Retinal pigment epithelial cell (primary cell): ENCODE data around the gene CYFIP1.

Source experiments
- DNase-seq: peaks from one replicate; pipeline ENCODE4 v3.0.0-alpha.2; 2010; ENCODE audit warnings: low read depth
- H3K4me3 ChIP-seq: 2 replicates; pipeline ENCODE4 v1.5.1; 2011; ENCODE audit warnings: mild to moderate bottlenecking, low read length, control low read depth, moderate library complexity
- CTCF ChIP-seq: conservative IDR thresholded peaks from 2 replicates; pipeline ENCODE4 v1.5.1; 2011; ENCODE audit warnings: low read depth, low read length, control low read depth, inconsistent platforms

The CYFIP1 gene

GRCh38 chr15:22979238-22980188 lies 655 bp downstream of the CYFIP1 start:
- no peak for DNase-seq
- no peak for TF ChIP-seq CTCF
- H3K4me3 ChIP-seq: peak overlapping the region; percentile 66

GRCh38 chr15:22978691-22979237 lies 1.4 kb downstream of the CYFIP1 start:
- no peak for TF ChIP-seq CTCF
- DNase-seq: no peak
- H3K4me3 ChIP-seq: peak overlapping the region; percentile 66

- no peak for DNase-seq
- no peak for TF ChIP-seq CTCF
- no peak overlapping the region for H3K4me3 ChIP-seq
Observed at GRCh38 chr15:22974745-22975144, 5.4 kb downstream of the CYFIP1 start.

GRCh38 chr15:22973987-22974386 lies 6.2 kb downstream of the CYFIP1 start:
- DNase-seq: no peak
- H3K4me3 ChIP-seq: no peak overlapping the region
- TF ChIP-seq CTCF: no peak

- H3K4me3 ChIP-seq: no peak overlapping the region
- no peak for TF ChIP-seq CTCF
- no peak for DNase-seq
Observed at GRCh38 chr15:22973286-22973685, 6.9 kb downstream of the CYFIP1 start.

GRCh38 chr15:22969489-22969888 lies 10.7 kb downstream of the CYFIP1 start:
- TF ChIP-seq CTCF: no peak
- H3K4me3 ChIP-seq: no peak overlapping the region
- DNase-seq: no peak

GRCh38 chr15:22968366-22968765 lies 11.8 kb downstream of the CYFIP1 start:
- no peak for TF ChIP-seq CTCF
- peak; percentile 64 for DNase-seq
- H3K4me3 ChIP-seq: no peak overlapping the region
